ENCODE data around the gene IQCM.

IQCM gene

DNA sequence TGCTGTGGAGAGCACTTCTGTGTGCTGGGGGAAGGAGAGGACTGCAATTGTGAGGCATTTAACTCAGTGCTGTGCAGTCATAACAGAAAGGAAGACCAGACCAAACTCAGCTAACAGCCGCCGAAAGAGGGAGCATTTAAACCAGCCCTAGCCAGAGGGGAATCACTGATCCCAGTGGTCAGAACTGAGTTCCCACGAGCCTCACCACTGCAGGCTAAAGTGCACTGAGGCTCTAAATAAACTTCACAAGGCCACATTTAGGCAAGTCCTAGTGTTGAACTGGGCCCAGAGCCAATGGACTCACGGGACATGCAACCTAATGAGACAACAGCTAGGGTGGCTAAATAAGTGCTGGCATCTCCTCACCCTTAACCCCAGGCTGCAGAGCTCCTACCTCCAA is 20.4 kb downstream of the IQCM start:
- Histone ChIP-seq H3K4me3 (no peak overlapping the region), H3K27ac (no peak overlapping the region)
- TF ChIP-seq, protein P1, sequence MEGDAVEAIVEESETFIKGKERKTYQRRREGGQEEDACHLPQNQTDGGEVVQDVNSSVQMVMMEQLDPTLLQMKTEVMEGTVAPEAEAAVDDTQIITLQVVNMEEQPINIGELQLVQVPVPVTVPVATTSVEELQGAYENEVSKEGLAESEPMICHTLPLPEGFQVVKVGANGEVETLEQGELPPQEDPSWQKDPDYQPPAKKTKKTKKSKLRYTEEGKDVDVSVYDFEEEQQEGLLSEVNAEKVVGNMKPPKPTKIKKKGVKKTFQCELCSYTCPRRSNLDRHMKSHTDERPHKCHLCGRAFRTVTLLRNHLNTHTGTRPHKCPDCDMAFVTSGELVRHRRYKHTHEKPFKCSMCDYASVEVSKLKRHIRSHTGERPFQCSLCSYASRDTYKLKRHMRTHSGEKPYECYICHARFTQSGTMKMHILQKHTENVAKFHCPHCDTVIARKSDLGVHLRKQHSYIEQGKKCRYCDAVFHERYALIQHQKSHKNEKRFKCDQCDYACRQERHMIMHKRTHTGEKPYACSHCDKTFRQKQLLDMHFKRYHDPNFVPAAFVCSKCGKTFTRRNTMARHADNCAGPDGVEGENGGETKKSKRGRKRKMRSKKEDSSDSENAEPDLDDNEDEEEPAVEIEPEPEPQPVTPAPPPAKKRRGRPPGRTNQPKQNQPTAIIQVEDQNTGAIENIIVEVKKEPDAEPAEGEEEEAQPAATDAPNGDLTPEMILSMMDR (IDR thresholded peaks at IDR 0.05) = no peak
- no peak for DNase-seq (ENCODE audit: low spot score)

DNA sequence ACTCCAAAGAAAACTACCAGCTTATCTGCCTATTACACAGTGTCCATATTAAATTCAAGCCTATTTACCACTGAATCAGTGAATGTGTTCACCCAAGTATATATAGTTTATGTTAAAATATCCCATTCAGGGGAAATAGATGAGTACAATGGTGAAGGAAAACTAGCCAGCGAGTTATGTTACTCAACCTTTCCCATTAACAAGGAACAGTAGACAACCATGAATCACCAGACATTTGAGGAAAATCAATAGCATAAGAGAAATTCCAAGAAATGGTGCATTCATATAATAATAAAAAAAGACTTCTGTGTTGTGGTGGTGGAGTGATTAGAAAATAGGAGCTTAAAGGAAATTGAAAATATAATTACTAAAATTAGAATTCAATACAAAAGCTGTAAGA is 21.3 kb downstream of the IQCM start:
- no peak for DNase-seq (ENCODE audit: low spot score)
- TF ChIP-seq, protein P1 (IDR thresholded peaks at IDR 0.05) = no peak

DNA sequence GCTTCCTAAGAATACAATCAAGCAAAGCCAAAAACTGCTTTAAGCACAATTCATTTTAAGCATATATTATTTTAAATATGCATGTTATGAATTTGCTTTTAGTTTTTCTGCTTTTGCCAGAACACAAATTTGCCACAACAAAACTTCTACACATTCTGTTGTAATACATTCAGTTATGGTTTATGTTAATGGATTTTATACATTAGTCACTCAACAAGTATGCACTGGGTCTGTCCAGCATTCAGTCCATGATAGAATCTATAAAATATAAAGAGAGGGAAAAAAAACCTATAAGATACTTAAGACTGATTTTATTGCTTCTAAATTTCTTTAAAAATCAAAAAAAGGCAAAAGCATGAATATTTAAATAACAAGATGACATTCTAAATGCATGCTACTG is 22.2 kb downstream of the IQCM start:
- TF ChIP-seq, protein P1 (IDR thresholded peaks at IDR 0.05) = no peak
- Histone ChIP-seq H3K27ac (no peak overlapping the region), H3K4me3 (no peak overlapping the region)
- no peak for DNase-seq (ENCODE audit: low spot score)

More for the DNA sequence above, 21.3 kb downstream of the IQCM start:
- Histone ChIP-seq H3K27ac (no peak overlapping the region), H3K4me3 (no peak overlapping the region)

DNA sequence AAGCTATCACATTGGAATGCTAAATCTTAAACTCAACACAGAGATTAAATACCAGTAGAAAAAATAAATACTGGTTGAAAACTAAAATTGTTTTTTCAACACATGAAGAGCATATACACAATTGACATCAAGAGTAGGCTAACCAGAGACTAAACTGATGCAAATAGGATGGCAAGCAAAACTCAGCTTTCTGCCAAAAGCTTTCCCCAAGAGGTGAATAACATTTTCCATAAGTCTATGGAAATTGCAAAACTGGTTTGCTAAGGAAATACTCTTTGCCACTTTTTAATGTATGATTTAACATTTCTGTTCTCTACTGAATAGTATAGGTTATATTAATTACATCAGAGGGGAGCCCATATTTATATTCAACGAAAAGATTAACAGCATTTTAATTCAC is 23.8 kb downstream of the IQCM start:
- no peak for DNase-seq (ENCODE audit: low spot score)
- no peak overlapping the region for H3K4me3 ChIP-seq
- no peak overlapping the region for H3K27ac ChIP-seq
- TF ChIP-seq, protein P1 (IDR thresholded peaks at IDR 0.05) = no peak

DNA sequence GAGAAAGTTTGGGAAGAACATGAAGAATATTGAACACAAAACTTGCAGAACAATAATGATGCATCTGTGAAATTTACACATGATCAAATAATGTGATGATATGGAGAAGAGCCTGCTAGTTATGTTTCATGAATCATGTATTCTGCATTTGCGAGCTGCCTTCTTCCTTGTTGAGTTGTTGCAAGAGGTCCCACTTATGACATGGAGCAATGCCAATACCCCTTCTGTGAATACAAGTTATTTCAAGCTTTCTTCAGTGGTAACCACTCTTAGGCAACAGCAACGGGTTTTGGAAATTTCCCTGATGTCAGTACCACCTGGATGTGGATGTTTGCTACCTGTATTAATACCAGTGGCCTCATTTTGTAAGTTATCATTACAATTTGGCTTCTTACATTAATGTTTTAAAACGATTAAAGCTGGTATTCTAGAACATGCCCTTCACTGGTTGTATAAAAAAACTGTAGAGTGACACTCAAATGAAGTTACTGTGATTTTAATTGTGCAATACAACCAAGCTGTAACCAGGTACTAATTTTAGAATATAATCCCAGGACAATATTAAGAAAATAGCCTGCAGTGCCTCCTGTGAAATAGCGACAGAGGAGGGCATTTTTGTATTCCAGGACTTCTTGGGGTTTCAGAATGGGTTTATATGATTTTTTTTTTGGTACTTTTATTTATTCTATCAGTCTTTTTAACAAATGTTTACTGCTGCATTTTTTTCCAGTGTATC is 25.3 kb downstream of the IQCM start:
- no peak for DNase-seq (ENCODE audit: low spot score)
- Histone ChIP-seq H3K4me3 (no peak overlapping the region), H3K27ac (no peak overlapping the region)
- TF ChIP-seq, protein P1 (IDR thresholded peaks at IDR 0.05) = no peak

DNA sequence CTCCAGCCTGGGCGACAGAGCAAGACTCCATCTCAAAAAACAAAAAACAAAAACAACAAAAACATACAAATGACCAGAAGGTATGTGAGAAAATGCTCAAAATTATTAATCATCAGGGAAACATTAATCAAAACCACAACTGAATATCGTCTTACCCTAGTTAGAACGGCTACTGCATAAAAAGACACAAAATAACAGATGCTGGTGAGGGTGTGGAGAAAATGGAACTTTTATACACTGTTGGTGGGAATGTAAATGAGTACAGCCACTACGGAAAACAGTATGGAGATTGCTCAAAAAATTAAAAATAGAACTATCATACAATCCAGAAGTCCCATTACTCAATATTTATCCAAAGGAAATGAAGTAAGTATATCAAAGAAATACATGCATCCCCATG is 27.3 kb downstream of the IQCM start:
- TF ChIP-seq, protein P1 (IDR thresholded peaks at IDR 0.05) = no peak

DNA sequence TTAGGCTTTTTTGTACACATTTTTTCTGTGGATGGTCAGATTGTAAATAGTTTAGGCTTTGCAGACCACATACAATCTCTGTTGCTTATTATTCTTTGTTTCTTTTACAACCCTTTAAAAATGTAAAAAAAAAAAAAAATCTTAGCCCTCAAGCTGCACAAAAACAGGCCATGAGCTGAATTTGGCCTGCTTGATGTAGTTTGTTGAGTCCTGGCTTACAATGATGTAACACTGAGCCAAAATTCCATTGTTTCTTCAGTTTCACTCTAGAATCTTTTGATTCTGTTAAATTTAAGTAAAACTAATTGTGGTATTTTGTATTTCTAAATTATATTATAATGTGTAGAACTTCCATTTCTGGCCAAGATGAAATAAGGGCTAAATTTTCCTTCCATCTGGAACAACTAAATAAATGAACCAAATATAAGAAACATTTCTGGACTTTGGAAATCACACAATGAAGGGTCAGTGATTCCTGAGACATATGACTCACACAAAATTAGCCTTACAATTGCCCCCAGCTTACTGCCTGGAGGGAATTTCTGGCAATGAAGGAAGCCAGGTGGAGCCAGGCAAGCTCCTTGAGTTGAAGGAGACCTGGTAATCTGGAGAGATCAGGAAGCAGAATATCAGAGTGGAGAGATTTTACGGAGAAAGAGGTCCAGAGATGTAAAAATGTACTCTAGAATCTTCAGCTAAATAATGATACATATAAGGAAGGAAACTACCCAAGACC is 29.8 kb downstream of the IQCM start:
- TF ChIP-seq, protein P1 (IDR thresholded peaks at IDR 0.05) = no peak
- Histone ChIP-seq H3K27ac (no peak overlapping the region), H3K4me3 (no peak overlapping the region)
- DNase-seq (ENCODE audit: low spot score) = no peak

More for the DNA sequence above, 27.3 kb downstream of the IQCM start:
- Histone ChIP-seq H3K27ac (no peak overlapping the region), H3K4me3 (no peak overlapping the region)
- no peak for DNase-seq (ENCODE audit: low spot score)
